ENCODE measurements around the gene ZNF77. TPM values are rescaled to one million over a fixed set of nuclear protein-coding genes. Genes with fewer than 3 reads are reported as not detected.

ZNF77 gene
- total RNA-seq, 2 experiments from 2014 or later, result 5.4 to 6.8 TPM

- Histone ChIP-seq H3K79me2 (ENCODE audit: insufficient read depth, low read depth, low read length) (no peaks in the 10 kb centered on the region), H3K4me2 (ENCODE audit: low read length) (no peak overlapping the region), H3K9me2 (ENCODE audit: insufficient read depth, low read length) (no peaks in the 10 kb centered on the region), H3K9me3 (ENCODE audit: low read length) (no peaks in the 10 kb centered on the region), H4K20me1 (ENCODE audit: insufficient read depth, low read length) (no peaks in the 10 kb centered on the region), H3K27ac (ENCODE audit: low read depth, low read length, poor library complexity, severe bottlenecking) (no peak overlapping the region), H3K36me3 (ENCODE audit: insufficient read depth, low read length) (no peaks in the 10 kb centered on the region), H3K4me3 (ENCODE audit: low read depth, low read length, poor library complexity, severe bottlenecking) (no peak overlapping the region), H3K4me1 (ENCODE audit: insufficient read depth, low read length, poor library complexity, severe bottlenecking) (peaks cover 7% of the 10 kb centered on the region), H2AFZ (ENCODE audit: low read length) (no peak overlapping the region)
- POLR2A ChIA-PET, result interaction anchor here (0.7 kb wide), 1 partner anchor 106 kb away, joined by 4 read pairs; no protein-coding TSS in a partner anchor
- CTCF ChIA-PET (ENCODE audit: unreplicated experiment), result no interaction called here
- intact Hi-C loops (cut with micrococcal nuclease; ENCODE audit: unreplicated experiment), result no loop called here
- TF ChIP-seq CTCF (conservative IDR thresholded peaks at IDR 0.05; ENCODE audit: low read length), result no peak
- no peak for TF ChIP-seq EZH2phosphoT487 (IDR thresholded peaks at IDR 0.05; ENCODE audit: borderline replicate concordance, low read depth, low read length)
- DNase-seq (ENCODE audit: low spot score), result no peak
- no TSS peak for BruUV-seq (replicated peaks)
These were observed 43.8 kb upstream of the ZNF77 start for GRCh38 chr19:2988568-2988967.

- CTCF ChIA-PET (ENCODE audit: unreplicated experiment), result no interaction called here
- Histone ChIP-seq H3K9me3 (ENCODE audit: low read length) (no peaks in the 10 kb centered on the region), H3K4me3 (ENCODE audit: low read depth, low read length, poor library complexity, severe bottlenecking) (no peak overlapping the region), H3K79me2 (ENCODE audit: insufficient read depth, low read depth, low read length) (no peaks in the 10 kb centered on the region), H3K4me2 (ENCODE audit: low read length) (no peak overlapping the region), H3K36me3 (ENCODE audit: insufficient read depth, low read length) (no peaks in the 10 kb centered on the region), H3K27ac (ENCODE audit: low read depth, low read length, poor library complexity, severe bottlenecking) (no peak overlapping the region), H2AFZ (ENCODE audit: low read length) (no peak overlapping the region), H4K20me1 (ENCODE audit: insufficient read depth, low read length) (no peaks in the 10 kb centered on the region), H3K9me2 (ENCODE audit: insufficient read depth, low read length) (no peaks in the 10 kb centered on the region), H3K4me1 (ENCODE audit: insufficient read depth, low read length, poor library complexity, severe bottlenecking) (peaks cover 13% of the 10 kb centered on the region)
- intact Hi-C loops (cut with micrococcal nuclease; ENCODE audit: unreplicated experiment), result loop anchor here (2.0 kb wide), 1 partner anchor 25 kb away; no protein-coding TSS in a partner anchor
- BruUV-seq (replicated peaks), result no TSS peak
- no peak for DNase-seq (ENCODE audit: low spot score)
- TF ChIP-seq EZH2phosphoT487 (IDR thresholded peaks at IDR 0.05; ENCODE audit: borderline replicate concordance, low read depth, low read length) (no peak), CTCF (conservative IDR thresholded peaks at IDR 0.05; ENCODE audit: low read length) (no peak)
- POLR2A ChIA-PET, result interaction anchor here (0.7 kb wide), 1 partner anchor 105 kb away, joined by 4 read pairs; no protein-coding TSS in a partner anchor
These were observed 43.0 kb upstream of the ZNF77 start for GRCh38 chr19:2987797-2988196.

GRCh38 chr19:2986951-2987524 is 42.3 kb upstream of the ZNF77 start:
- CTCF ChIA-PET (ENCODE audit: unreplicated experiment), result no interaction called here

More at GRCh38 chr19:2986951-2987524, 42.3 kb upstream of the ZNF77 start:
- DNase-seq (ENCODE audit: low spot score), result no peak
- POLR2A ChIA-PET, result no interaction called here
- Histone ChIP-seq H3K9me3 (ENCODE audit: low read length) (no peaks in the 10 kb centered on the region), H3K27ac (ENCODE audit: low read depth, low read length, poor library complexity, severe bottlenecking) (no peak overlapping the region), H3K36me3 (ENCODE audit: insufficient read depth, low read length) (no peaks in the 10 kb centered on the region), H3K79me2 (ENCODE audit: insufficient read depth, low read depth, low read length) (no peaks in the 10 kb centered on the region), H3K4me3 (ENCODE audit: low read depth, low read length, poor library complexity, severe bottlenecking) (no peak overlapping the region), H3K4me2 (ENCODE audit: low read length) (no peak overlapping the region), H2AFZ (ENCODE audit: low read length) (no peak overlapping the region), H4K20me1 (ENCODE audit: insufficient read depth, low read length) (no peaks in the 10 kb centered on the region), H3K4me1 (ENCODE audit: insufficient read depth, low read length, poor library complexity, severe bottlenecking) (peaks cover 13% of the 10 kb centered on the region), H3K9me2 (ENCODE audit: insufficient read depth, low read length) (no peaks in the 10 kb centered on the region)
- intact Hi-C loops (cut with micrococcal nuclease; ENCODE audit: unreplicated experiment), result loop anchor here (2.0 kb wide), 1 partner anchor 26 kb away; no protein-coding TSS in a partner anchor
- no TSS peak for BruUV-seq (replicated peaks)
- TF ChIP-seq EZH2phosphoT487 (IDR thresholded peaks at IDR 0.05; ENCODE audit: borderline replicate concordance, low read depth, low read length), result no peak
- TF ChIP-seq CTCF (conservative IDR thresholded peaks at IDR 0.05; ENCODE audit: low read length), result no peak
